ENCODE results near the gene PLEKHH2. TPM values are rescaled to one million over a fixed set of nuclear protein-coding genes. Genes with fewer than 3 reads are reported as not detected.

PLEKHH2 gene
- polyA plus RNA-seq, 1 of the 3 experiments (the other 2 are of a cell fraction) = 1.9 TPM

DNA sequence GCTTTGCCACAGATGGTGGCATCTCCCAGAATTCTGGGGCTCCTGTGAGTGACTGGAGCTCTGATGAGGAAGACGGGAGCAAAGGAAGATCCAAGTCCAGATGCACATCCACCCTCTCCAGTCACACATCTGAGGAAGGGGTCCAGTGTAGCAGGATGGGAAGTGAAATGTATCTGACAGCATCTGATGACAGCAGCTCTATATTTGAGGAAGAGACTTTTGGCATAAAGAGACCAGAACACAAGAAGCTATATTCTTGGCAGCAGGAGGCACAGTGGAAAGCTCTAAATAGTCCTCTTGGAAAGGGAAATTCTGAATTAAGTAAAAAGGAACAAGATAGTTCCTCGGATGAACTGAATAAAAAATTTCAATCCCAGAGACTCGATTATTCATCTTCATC is 62.7 kb downstream of the PLEKHH2 start:
- Histone ChIP-seq H3K4me1 (ENCODE audit: control insufficient read depth in 1 of 2, insufficient read depth in 2 of 2, low read depth in 1 of 2, low read length in 1 of 2) (no peaks in the 10 kb centered on the region), H3K4me3 (ENCODE audit: low read depth in 2 of 2, low read length in 1 of 2) (no peak overlapping the region), H3K36me3 (replicated peaks in 1 of 2; ENCODE audit: control insufficient read depth in 1 of 2, insufficient read depth in 2 of 2, low read length in 1 of 2) (no peaks in the 10 kb centered on the region), H2AFZ (ENCODE audit: low read depth) (no peak overlapping the region), H3K9ac (no peak overlapping the region), H3K79me2 (ENCODE audit: insufficient read depth) (no peaks in the 10 kb centered on the region), H3K27ac (ENCODE audit: low read depth in 2 of 2, low read length in 1 of 2) (no peak overlapping the region), H3F3A (replicated peaks; ENCODE audit: insufficient read depth) (no peaks in the 10 kb centered on the region), H4K20me1 (ENCODE audit: insufficient read depth) (no peaks in the 10 kb centered on the region), H3K4me2 (no peak overlapping the region), H3K27me3 (ENCODE audit: insufficient read depth) (no peaks in the 10 kb centered on the region), H3K9me2 (no peaks in the 10 kb centered on the region), H3K9me3 (no peaks in the 10 kb centered on the region)
- ChIA-PET CTCF (interaction anchor here (0.9 to 1.8 kb wide), 5 partner anchors 10 to 30 kb away, joined by 3 to 5 read pairs (median 4); no protein-coding TSS in a partner anchor), POLR2A (no interaction called here)
- WGBS (ENCODE audit: low lambda C conversion rate) = 83% methylated on average over 3 of the region's 3 CpGs
- DNase-seq = no peak
- TF ChIP-seq CHD2 (IDR thresholded peaks at IDR 0.05; ENCODE audit: low read length, partially characterized antibody) (no peak), RAD21 (IDR thresholded peaks at IDR 0.05; ENCODE audit: low read length) (no peak), FOXM1 (IDR thresholded peaks at IDR 0.05; ENCODE audit: low read depth) (no peak), SMC3 (IDR thresholded peaks at IDR 0.05; ENCODE audit: low read depth, low read length) (no peak), TCF12 (IDR thresholded peaks at IDR 0.05) (no peak), MEF2A (IDR thresholded peaks at IDR 0.05; ENCODE audit: borderline replicate concordance, low read depth) (no peak), ELF1 (IDR thresholded peaks at IDR 0.05) (no peak), RXRA (IDR thresholded peaks at IDR 0.05; ENCODE audit: borderline replicate concordance, low read depth) (no peak), NRF1 (IDR thresholded peaks at IDR 0.05; ENCODE audit: low read depth, low read length) (no peak), YY1 (IDR thresholded peaks at IDR 0.05; ENCODE audit: low read depth) (no peak), EZH2phosphoT487 (IDR thresholded peaks at IDR 0.05; ENCODE audit: borderline replicate concordance, low read depth) (no peak), RFX5 (IDR thresholded peaks at IDR 0.05; ENCODE audit: low read length) (no peak), TAF1 (IDR thresholded peaks at IDR 0.05; ENCODE audit: borderline replicate concordance, low read depth, low read length) (no peak), EP300 (IDR thresholded peaks at IDR 0.05; ENCODE audit: borderline replicate concordance in 1 of 2, low read depth in 1 of 2, low read length in 1 of 2) (no peak)
- TF ChIP-seq, protein P1, sequence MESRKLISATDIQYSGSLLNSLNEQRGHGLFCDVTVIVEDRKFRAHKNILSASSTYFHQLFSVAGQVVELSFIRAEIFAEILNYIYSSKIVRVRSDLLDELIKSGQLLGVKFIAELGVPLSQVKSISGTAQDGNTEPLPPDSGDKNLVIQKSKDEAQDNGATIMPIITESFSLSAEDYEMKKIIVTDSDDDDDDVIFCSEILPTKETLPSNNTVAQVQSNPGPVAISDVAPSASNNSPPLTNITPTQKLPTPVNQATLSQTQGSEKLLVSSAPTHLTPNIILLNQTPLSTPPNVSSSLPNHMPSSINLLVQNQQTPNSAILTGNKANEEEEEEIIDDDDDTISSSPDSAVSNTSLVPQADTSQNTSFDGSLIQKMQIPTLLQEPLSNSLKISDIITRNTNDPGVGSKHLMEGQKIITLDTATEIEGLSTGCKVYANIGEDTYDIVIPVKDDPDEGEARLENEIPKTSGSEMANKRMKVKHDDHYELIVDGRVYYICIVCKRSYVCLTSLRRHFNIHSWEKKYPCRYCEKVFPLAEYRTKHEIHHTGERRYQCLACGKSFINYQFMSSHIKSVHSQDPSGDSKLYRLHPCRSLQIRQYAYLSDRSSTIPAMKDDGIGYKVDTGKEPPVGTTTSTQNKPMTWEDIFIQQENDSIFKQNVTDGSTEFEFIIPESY (IDR thresholded peaks at IDR 0.05; ENCODE audit: borderline replicate concordance, low read depth) = no peak
- TF ChIP-seq, protein P2, sequence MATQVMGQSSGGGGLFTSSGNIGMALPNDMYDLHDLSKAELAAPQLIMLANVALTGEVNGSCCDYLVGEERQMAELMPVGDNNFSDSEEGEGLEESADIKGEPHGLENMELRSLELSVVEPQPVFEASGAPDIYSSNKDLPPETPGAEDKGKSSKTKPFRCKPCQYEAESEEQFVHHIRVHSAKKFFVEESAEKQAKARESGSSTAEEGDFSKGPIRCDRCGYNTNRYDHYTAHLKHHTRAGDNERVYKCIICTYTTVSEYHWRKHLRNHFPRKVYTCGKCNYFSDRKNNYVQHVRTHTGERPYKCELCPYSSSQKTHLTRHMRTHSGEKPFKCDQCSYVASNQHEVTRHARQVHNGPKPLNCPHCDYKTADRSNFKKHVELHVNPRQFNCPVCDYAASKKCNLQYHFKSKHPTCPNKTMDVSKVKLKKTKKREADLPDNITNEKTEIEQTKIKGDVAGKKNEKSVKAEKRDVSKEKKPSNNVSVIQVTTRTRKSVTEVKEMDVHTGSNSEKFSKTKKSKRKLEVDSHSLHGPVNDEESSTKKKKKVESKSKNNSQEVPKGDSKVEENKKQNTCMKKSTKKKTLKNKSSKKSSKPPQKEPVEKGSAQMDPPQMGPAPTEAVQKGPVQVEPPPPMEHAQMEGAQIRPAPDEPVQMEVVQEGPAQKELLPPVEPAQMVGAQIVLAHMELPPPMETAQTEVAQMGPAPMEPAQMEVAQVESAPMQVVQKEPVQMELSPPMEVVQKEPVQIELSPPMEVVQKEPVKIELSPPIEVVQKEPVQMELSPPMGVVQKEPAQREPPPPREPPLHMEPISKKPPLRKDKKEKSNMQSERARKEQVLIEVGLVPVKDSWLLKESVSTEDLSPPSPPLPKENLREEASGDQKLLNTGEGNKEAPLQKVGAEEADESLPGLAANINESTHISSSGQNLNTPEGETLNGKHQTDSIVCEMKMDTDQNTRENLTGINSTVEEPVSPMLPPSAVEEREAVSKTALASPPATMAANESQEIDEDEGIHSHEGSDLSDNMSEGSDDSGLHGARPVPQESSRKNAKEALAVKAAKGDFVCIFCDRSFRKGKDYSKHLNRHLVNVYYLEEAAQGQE (IDR thresholded peaks at IDR 0.05; ENCODE audit: low read depth, low read length) = no peak
- TF ChIP-seq, protein P3, sequence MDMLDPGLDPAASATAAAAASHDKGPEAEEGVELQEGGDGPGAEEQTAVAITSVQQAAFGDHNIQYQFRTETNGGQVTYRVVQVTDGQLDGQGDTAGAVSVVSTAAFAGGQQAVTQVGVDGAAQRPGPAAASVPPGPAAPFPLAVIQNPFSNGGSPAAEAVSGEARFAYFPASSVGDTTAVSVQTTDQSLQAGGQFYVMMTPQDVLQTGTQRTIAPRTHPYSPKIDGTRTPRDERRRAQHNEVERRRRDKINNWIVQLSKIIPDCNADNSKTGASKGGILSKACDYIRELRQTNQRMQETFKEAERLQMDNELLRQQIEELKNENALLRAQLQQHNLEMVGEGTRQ (IDR thresholded peaks at IDR 0.05; ENCODE audit: borderline replicate concordance, low read depth, low read length) = no peak
- TF ChIP-seq, protein P4, sequence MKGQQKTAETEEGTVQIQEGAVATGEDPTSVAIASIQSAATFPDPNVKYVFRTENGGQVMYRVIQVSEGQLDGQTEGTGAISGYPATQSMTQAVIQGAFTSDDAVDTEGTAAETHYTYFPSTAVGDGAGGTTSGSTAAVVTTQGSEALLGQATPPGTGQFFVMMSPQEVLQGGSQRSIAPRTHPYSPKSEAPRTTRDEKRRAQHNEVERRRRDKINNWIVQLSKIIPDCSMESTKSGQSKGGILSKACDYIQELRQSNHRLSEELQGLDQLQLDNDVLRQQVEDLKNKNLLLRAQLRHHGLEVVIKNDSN (IDR thresholded peaks at IDR 0.05; ENCODE audit: borderline replicate concordance, low read depth) = no peak
- TF ChIP-seq, protein P5, sequence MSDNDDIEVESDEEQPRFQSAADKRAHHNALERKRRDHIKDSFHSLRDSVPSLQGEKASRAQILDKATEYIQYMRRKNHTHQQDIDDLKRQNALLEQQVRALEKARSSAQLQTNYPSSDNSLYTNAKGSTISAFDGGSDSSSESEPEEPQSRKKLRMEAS (IDR thresholded peaks at IDR 0.05; ENCODE audit: low read depth) = no peak
